ENCODE measurements around the gene CD68. TPM values are rescaled to one million over a fixed set of nuclear protein-coding genes. Genes with fewer than 3 reads are reported as not detected.
"Not testable (repeated sequence)": the region's sequence is repeated elsewhere in the genome, so short reads cannot be mapped to it uniquely, and the experiment has no call there.

CD68 gene
- total RNA-seq, 3 donors from 2014 or later: 4.8 to 5.3 (median 4.9) TPM

GRCh38 chr17:7606280-7606679 lies 26.8 kb downstream of the CD68 start:
- DNase-seq: no peak
- H3K9me3 Mint-ChIP-seq: no peaks in the 10 kb centered on the region
- H3K27me3 Mint-ChIP-seq (ENCODE audit: low read depth): no peaks in the 10 kb centered on the region
- H3K36me3 Mint-ChIP-seq (ENCODE audit: insufficient read depth): peaks cover 23% of the 10 kb centered on the region
- no peak overlapping the region for H3K4me3 Mint-ChIP-seq
- peaks cover 9% of the 10 kb centered on the region for H3K4me1 Mint-ChIP-seq (ENCODE audit: low read depth)
- no peak for ATAC-seq

- Mint-ChIP-seq H3K4me3 (no peak overlapping the region), H3K36me3 (ENCODE audit: insufficient read depth) (peaks cover 15% of the 10 kb centered on the region), H3K4me1 (ENCODE audit: low read depth) (peaks cover 34% of the 10 kb centered on the region), H3K9me3 (no peaks in the 10 kb centered on the region), H3K27me3 (ENCODE audit: low read depth) (no peaks in the 10 kb centered on the region)
- ATAC-seq (no peak), DNase-seq (no peak)
These were observed 31.2 kb downstream of the CD68 start for GRCh38 chr17:7610641-7611040.

GRCh38 chr17:7611635-7612293 lies 32.3 kb downstream of the CD68 start:
- Mint-ChIP-seq H3K4me1 (ENCODE audit: low read depth) (peaks cover 34% of the 10 kb centered on the region), H3K27me3 (ENCODE audit: low read depth) (no peaks in the 10 kb centered on the region), H3K36me3 (ENCODE audit: insufficient read depth) (peaks cover 11% of the 10 kb centered on the region), H3K9me3 (no peaks in the 10 kb centered on the region), H3K4me3 (peak overlapping the region; percentile 89)
- no peak for DNase-seq
- no peak for ATAC-seq

GRCh38 chr17:7612294-7612640 lies 32.8 kb downstream of the CD68 start:
- Mint-ChIP-seq H3K4me1 (ENCODE audit: low read depth) (peaks cover 34% of the 10 kb centered on the region), H3K36me3 (ENCODE audit: insufficient read depth) (peaks cover 11% of the 10 kb centered on the region), H3K9me3 (no peaks in the 10 kb centered on the region), H3K27me3 (ENCODE audit: low read depth) (no peaks in the 10 kb centered on the region), H3K4me3 (peak overlapping the region; percentile 89)
- ATAC-seq (no peak), DNase-seq (no peak)

- DNase-seq (no peak), ATAC-seq (no peak)
- H3K36me3 Mint-ChIP-seq (ENCODE audit: insufficient read depth): peaks cover 11% of the 10 kb centered on the region
- H3K27me3 Mint-ChIP-seq (ENCODE audit: low read depth): no peaks in the 10 kb centered on the region
- H3K4me1 Mint-ChIP-seq (ENCODE audit: low read depth): peaks cover 34% of the 10 kb centered on the region
- H3K4me3 Mint-ChIP-seq: peak overlapping the region; percentile 89
- H3K9me3 Mint-ChIP-seq: no peaks in the 10 kb centered on the region
These were observed 34.5 kb downstream of the CD68 start for GRCh38 chr17:7613769-7614424.

GRCh38 chr17:7614425-7615264 lies 35.2 kb downstream of the CD68 start, which contains the start of gene FXR2:
TSS of gene FXR2 (minus strand) at chr17:7614897. CDS start at chr17:7614532, 365 bp downstream.
- Mint-ChIP-seq H3K4me1 (ENCODE audit: low read depth) (peaks cover 31% of the 10 kb centered on the region), H3K9me3 (no peaks in the 10 kb centered on the region), H3K4me3 (peak within 1 kb of the TSS; percentile 89), H3K36me3 (ENCODE audit: insufficient read depth) (peaks cover 11% of the 10 kb centered on the region), H3K27me3 (ENCODE audit: low read depth) (no peaks in the 10 kb centered on the region)
- DNase-seq: peak; percentile 96
- ATAC-seq: peak; percentile 92 to 94

- H3K27me3 Mint-ChIP-seq (ENCODE audit: low read depth): no peaks in the 10 kb centered on the region
- no peak for ATAC-seq
- H3K9me3 Mint-ChIP-seq: no peaks in the 10 kb centered on the region
- H3K36me3 Mint-ChIP-seq (ENCODE audit: insufficient read depth): peaks cover 11% of the 10 kb centered on the region
- H3K4me1 Mint-ChIP-seq (ENCODE audit: low read depth): peaks cover 30% of the 10 kb centered on the region
- H3K4me3 Mint-ChIP-seq: peak overlapping the region; percentile 78
- DNase-seq: no peak
These were observed 35.9 kb downstream of the CD68 start for GRCh38 chr17:7615265-7615747.

GRCh38 chr17:7618608-7619007 lies 39.2 kb downstream of the CD68 start:
- DNase-seq (no peak), ATAC-seq (no peak)
- Mint-ChIP-seq H3K9me3 (no peaks in the 10 kb centered on the region), H3K27me3 (ENCODE audit: low read depth) (no peaks in the 10 kb centered on the region), H3K36me3 (ENCODE audit: insufficient read depth) (no peaks in the 10 kb centered on the region), H3K4me3 (no peak overlapping the region), H3K4me1 (ENCODE audit: low read depth) (peaks cover 4% of the 10 kb centered on the region)

GRCh38 chr17:7620835-7621234 lies 41.4 kb downstream of the CD68 start:
- no peaks in the 10 kb centered on the region for H3K9me3 Mint-ChIP-seq
- DNase-seq (no peak), ATAC-seq (no peak)
- H3K27me3 Mint-ChIP-seq (ENCODE audit: low read depth): no peaks in the 10 kb centered on the region
- H3K4me1 Mint-ChIP-seq (ENCODE audit: low read depth): no peaks in the 10 kb centered on the region
- no peaks in the 10 kb centered on the region for H3K36me3 Mint-ChIP-seq (ENCODE audit: insufficient read depth)
- no peak overlapping the region for H3K4me3 Mint-ChIP-seq

GRCh38 chr17:7623661-7624060 lies 44.2 kb downstream of the CD68 start:
- H3K4me1 Mint-ChIP-seq (ENCODE audit: low read depth): peaks cover 17% of the 10 kb centered on the region
- H3K36me3 Mint-ChIP-seq (ENCODE audit: insufficient read depth): no peaks in the 10 kb centered on the region
- ATAC-seq: no peak
- DNase-seq: no peak
- no peaks in the 10 kb centered on the region for H3K9me3 Mint-ChIP-seq
- no peak overlapping the region for H3K4me3 Mint-ChIP-seq
- H3K27me3 Mint-ChIP-seq (ENCODE audit: low read depth): no peaks in the 10 kb centered on the region

- H3K4me3 Mint-ChIP-seq; H3K36me3 Mint-ChIP-seq (ENCODE audit: insufficient read depth); ATAC-seq; DNase-seq; H3K27me3 Mint-ChIP-seq (ENCODE audit: low read depth); H3K9me3 Mint-ChIP-seq: not testable (repeated sequence)
- peaks cover 17% of the 10 kb centered on the region for H3K4me1 Mint-ChIP-seq (ENCODE audit: low read depth)
These were observed 46.3 kb downstream of the CD68 start for GRCh38 chr17:7625749-7626148.

- DNase-seq (no peak), ATAC-seq (no peak)
- no peaks in the 10 kb centered on the region for H3K9me3 Mint-ChIP-seq
- H3K27me3 Mint-ChIP-seq (ENCODE audit: low read depth): no peaks in the 10 kb centered on the region
- no peaks in the 10 kb centered on the region for H3K36me3 Mint-ChIP-seq (ENCODE audit: insufficient read depth)
- H3K4me3 Mint-ChIP-seq: peak overlapping the region; percentile 87
- peaks cover 17% of the 10 kb centered on the region for H3K4me1 Mint-ChIP-seq (ENCODE audit: low read depth)
These were observed 46.9 kb downstream of the CD68 start for GRCh38 chr17:7626307-7626706.

- Mint-ChIP-seq H3K27me3 (ENCODE audit: low read depth) (no peaks in the 10 kb centered on the region), H3K9me3 (no peaks in the 10 kb centered on the region), H3K36me3 (ENCODE audit: insufficient read depth) (no peaks in the 10 kb centered on the region), H3K4me3 (peak overlapping the region; percentile 87), H3K4me1 (ENCODE audit: low read depth) (peaks cover 17% of the 10 kb centered on the region)
- ATAC-seq (no peak), DNase-seq (no peak)
These were observed 47.5 kb downstream of the CD68 start for GRCh38 chr17:7626956-7627249.

- ATAC-seq: peak; percentile 96 to 97
These were observed 48.0 kb downstream of the CD68 start, which contains the start of gene SAT2 for GRCh38 chr17:7627250-7628121. TSS of gene SAT2 (minus strand) at chr17:7627821. CDS start at chr17:7627635, 186 bp downstream.

More at GRCh38 chr17:7627250-7628121, 48.0 kb downstream of the CD68 start, which contains the start of gene SAT2:
- H3K4me3 Mint-ChIP-seq: peak within 1 kb of the TSS; percentile 87
- H3K36me3 Mint-ChIP-seq (ENCODE audit: insufficient read depth): no peaks in the 10 kb centered on the region
- DNase-seq: peak; percentile 81
- peaks cover 17% of the 10 kb centered on the region for H3K4me1 Mint-ChIP-seq (ENCODE audit: low read depth)
- no peaks in the 10 kb centered on the region for H3K9me3 Mint-ChIP-seq
- no peaks in the 10 kb centered on the region for H3K27me3 Mint-ChIP-seq (ENCODE audit: low read depth)
